Measurements from ENCODE around the gene RGS6.

The RGS6 gene

DNA sequence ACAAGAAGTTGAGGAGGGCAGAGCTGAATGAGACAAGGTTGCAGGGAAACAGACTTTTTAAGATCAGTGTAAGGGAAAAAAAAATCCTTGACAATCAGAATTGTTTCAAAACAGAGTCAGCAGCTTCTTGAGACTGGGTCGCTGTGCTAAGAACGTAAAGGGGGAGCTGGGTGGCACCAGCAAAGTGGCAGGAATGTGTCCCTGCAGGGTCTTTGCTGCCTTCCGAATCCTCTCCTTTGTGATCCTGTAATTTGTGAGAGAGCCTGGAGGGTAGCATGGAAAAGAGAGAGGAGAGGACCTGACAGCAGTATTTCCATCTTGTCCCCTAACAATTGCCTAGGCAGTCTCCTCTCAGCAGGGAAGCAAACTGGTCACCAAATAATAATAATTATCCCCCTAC lies 472.8 kb downstream of the RGS6 start:
- no peak for DNase-seq (ENCODE audit: low spot score)

- no peak for DNase-seq (ENCODE audit: low spot score)
Observed at GRCh38 chr14:72408020-72408419, 475.8 kb downstream of the RGS6 start.

GRCh38 chr14:72409047-72409446 lies 476.8 kb downstream of the RGS6 start:
- DNase-seq (ENCODE audit: low spot score), result no peak

DNA sequence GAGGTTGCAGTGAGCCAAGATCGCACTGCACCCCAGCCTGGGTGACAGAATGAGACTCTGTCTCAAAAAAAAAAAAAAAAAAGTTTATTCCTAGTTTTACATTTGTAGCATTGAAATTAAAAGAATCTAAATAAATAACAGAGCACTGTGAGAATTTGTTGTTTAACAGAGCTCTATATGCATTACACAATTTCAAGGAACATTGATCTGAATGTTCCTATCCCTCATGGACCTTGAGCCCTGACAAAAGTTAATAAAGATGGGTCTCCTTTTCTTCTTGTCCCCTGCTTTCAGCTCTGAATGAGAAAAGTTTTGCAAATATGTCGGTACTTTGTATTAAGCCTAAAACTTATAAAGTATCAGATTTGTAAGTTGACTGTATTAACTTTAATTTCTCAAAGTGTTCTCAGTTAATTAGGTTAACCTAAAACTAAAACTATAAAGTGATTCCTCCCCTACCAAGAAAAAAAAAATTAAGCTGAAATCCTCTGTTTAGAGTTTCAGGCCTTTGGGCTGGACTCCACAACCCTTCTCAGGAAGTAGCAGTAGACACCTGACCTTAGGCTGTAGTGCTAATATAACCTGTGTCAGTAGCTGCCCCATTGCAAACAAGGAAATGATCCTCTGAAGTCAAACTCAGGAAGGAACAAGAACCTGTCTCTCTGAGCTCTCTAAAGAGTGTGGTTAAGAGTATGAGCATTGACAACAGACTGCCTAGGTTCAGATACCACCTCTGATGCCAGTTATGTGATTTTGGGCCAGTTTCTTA lies 484.0 kb downstream of the RGS6 start:
- no peak for DNase-seq (ENCODE audit: low spot score)

- no peak for DNase-seq (ENCODE audit: low spot score)
Observed at GRCh38 chr14:72416892-72417291, 484.7 kb downstream of the RGS6 start.

DNA sequence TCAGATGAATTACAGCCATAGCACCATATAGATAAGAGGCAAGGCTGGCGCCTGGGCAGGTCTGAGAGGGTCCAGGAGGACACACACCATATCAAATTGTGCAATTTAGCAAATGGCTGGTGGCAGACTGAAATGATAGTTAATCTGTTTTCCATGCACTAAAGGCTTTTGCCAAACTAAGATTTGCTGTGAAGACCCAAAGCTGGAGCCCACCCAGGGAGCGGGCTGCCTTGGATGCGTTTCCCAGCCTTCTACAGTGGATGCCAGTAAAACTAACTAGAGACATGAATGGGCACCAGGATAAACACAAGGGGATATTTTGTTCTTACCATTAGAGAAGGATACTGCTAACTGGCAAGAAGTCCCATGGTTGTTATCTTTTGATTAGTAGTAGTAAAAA lies 486.6 kb downstream of the RGS6 start:
- no peak for DNase-seq (ENCODE audit: low spot score)

- no peak for DNase-seq (ENCODE audit: low spot score)
Observed at GRCh38 chr14:72419226-72419775, 487.1 kb downstream of the RGS6 start.

- peak; percentile 55 for DNase-seq (ENCODE audit: low spot score)
Observed at GRCh38 chr14:72420749-72421474, 488.7 kb downstream of the RGS6 start.

- DNase-seq (ENCODE audit: low spot score), result no peak
Observed at GRCh38 chr14:72423957-72424356, 491.7 kb downstream of the RGS6 start.

DNA sequence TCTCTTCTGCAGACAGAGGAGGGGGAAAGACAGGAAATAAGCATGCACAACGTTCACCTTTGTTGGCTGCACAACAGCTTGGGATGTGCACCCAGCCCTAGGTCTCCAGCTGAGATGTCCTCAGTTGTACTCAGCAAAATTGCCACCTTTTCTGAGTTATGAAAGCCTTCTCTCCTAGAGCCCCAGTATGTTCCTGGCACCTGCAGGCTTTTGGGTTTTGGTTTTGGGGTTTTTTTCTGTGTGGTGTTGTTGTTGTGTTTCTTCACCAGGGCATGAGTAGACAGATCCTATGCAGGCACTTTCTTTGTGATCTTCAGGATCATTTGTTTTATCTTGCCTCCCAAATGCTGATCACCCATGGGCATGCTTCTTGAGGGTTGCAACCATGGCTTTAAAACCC lies 498.2 kb downstream of the RGS6 start:
- DNase-seq (ENCODE audit: low spot score), result no peak

- no peak for DNase-seq (ENCODE audit: low spot score)
Observed at GRCh38 chr14:72432748-72433147, 500.5 kb downstream of the RGS6 start.

DNA sequence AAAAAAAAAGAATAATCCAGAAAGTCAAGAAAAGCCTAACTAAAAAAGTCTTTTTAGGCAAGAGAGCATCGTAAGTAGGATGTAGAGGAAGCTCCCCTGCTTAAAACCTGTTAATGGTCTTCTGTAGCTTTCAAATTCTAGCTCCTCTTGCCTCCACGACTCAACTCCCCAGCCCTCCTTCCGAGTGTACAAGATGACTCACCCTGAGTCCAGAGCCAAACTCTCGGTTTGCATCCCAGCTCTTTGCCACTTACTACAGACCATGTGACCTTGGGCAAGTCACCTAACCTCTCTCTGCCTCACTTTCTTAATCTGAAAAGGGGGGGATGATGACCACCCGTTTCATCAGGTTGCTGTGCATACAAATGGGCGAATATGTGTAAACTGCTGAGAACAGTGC lies 501.3 kb downstream of the RGS6 start:
- DNase-seq (ENCODE audit: low spot score), result no peak

DNA sequence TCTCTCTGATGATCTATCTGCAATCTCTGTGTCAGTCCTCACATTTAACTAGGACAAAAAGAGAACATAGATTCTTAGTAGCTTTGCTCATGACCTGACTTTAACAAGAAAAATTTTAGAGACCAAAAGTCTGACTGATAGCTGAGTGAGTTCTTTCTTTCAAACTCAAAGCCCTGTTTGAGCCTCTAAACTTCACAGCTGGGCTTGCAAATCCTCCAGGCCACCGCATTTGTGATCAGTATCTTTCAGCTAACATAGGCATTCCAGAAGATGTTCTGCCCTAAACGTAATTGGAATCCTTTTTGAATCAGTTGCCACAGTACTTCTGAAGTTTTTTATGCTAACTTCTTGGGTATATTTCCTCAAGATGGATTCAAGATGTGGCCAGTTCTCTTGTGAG lies 502.6 kb downstream of the RGS6 start:
- DNase-seq (ENCODE audit: low spot score), result no peak

DNA sequence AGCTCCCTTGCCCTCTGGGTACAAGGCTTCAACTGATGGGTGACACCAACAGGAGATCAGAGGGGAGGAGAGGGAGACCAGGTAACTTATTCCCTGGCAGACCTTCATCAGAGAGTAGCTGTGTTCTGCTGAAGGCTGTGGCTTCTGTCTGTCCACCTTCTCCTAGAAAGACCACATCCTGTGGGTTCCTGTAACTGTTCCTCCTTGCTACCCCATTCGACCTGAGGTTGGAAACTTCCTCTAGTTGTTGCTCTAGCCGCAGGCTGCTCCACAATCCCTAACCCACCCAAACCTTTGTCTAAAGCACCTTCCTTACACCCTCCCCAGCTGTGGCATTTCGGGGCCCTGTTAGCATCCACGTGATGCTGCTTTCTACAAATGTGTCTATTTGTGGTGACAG lies 507.5 kb downstream of the RGS6 start:
- DNase-seq (ENCODE audit: low spot score), result no peak

GRCh38 chr14:72443256-72443655 lies 511.0 kb downstream of the RGS6 start:
- no peak for DNase-seq (ENCODE audit: low spot score)

DNA sequence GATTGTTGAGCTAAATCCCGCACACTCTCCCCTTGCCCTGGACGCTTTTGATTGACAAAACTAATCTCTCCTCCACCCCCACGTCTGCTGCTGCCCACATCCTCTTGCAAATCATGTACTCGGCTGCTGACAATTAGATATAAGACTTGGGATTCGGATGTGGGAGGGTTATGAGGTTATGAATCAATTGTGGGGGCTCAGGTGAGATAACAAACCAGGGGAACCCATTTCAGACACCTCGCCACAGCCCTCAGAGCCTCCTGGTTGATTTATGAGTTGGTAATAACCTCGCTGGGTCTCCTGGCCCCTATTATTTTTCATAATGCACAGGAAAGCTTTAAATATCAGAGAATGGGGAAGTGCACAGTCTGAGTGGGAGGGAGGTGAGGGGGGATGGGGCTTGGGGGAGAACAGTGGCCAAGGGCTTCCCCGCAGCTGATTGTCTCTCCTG lies 511.8 kb downstream of the RGS6 start:
- no peak for DNase-seq (ENCODE audit: low spot score)

- no peak for DNase-seq (ENCODE audit: low spot score)
Observed at GRCh38 chr14:72444701-72445100, 512.5 kb downstream of the RGS6 start.

GRCh38 chr14:72448212-72448611 lies 516.0 kb downstream of the RGS6 start:
- DNase-seq (ENCODE audit: low spot score), result no peak

- DNase-seq (ENCODE audit: low spot score), result no peak
Observed at GRCh38 chr14:72450473-72451044, 518.3 kb downstream of the RGS6 start.

DNA sequence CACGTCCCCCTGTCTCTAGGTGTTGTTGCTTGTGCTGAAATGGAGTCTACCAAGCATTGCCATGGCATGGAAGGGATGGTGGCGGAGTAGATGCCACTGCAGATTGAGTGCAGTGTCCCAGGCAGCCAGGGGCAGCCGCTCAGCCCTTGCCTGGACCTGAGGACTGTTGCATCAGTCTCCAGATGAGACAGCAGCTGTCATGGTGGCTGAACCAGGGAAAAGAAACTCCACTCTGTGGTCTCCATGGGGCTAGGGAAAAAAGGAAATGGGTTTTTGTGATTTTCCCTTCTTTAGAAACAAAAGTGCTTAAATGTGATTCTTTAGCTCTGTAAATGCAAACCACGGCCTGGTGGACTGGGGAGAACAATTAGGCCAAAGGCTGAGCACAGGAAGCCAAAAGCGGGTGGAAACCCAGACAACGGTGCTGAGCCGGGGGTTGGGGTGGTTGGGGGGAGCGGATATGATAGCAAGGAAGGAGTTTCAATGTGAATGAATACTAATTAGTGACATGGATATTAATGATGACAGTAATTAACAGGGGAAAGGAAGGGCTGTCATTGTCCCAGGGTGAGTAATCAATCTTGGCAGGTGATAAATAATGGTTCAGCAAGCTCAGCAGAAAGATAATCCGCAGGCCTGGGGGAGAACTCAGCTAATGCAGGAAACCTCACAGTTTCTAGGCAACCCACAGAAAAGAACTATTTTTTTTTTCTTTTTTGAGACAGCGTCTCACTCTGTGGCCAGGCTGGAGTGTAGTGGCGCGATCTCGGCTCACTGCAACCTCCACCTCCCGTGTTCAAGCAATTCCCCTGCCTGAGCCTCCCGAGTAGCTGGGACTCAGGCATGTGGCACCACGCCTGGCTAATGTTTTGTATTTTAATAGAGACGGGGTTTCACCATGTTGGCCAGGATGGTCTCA lies 519.1 kb downstream of the RGS6 start:
- no peak for DNase-seq (ENCODE audit: low spot score)

- no peak for DNase-seq (ENCODE audit: low spot score)
Observed at GRCh38 chr14:72452774-72453173, 520.5 kb downstream of the RGS6 start.

Measured in hematopoietic multipotent progenitor cell treated with erythropoietin and hydrocortisone succinate and interleukin-3 and kit ligand, for 17 days (in vitro differentiated cells).